ENCODE data around the gene IL6R.

IL6R gene

DNA sequence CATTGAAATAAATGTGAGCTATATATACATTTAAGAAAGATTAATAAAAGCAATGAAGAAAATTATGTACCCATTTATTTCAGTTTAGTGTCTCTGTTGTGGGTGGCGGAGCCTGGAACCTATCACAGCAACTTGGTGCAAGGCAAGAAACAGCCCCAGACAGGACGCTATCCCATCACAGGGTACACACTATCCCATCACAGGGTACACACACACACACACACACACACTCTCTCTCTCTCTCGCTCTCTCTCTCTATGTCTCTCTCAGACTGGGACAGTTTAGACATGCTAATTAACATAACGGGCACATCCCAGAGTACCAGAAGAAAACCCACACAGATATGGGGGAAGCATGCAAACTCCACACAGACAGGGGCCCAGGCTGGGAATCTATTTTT is 6.5 kb upstream of the IL6R start:
- Histone ChIP-seq H3K4me3 (replicated peaks; ENCODE audit: insufficient read depth, low read length) (no peak overlapping the region), H3K27ac (replicated peaks) (no peak overlapping the region), H3K27me3 (ENCODE audit: insufficient read depth, poor library complexity, severe bottlenecking) (no peaks in the 10 kb centered on the region)
- no peak for DNase-seq (ENCODE audit: low read depth in 1 of 2, low spot score in 1 of 2)
- TF ChIP-seq REST (IDR thresholded peaks at IDR 0.05; ENCODE audit: insufficient replicate concordance, low read depth) (no peak), SPI1 (IDR thresholded peaks at IDR 0.05; ENCODE audit: borderline replicate concordance, low read depth) (no peak), POLR2AphosphoS5 (IDR thresholded peaks at IDR 0.05; ENCODE audit: low read depth) (no peak), GABPA (IDR thresholded peaks at IDR 0.05; ENCODE audit: low read depth) (no peak)
- TF ChIP-seq, protein P1, sequence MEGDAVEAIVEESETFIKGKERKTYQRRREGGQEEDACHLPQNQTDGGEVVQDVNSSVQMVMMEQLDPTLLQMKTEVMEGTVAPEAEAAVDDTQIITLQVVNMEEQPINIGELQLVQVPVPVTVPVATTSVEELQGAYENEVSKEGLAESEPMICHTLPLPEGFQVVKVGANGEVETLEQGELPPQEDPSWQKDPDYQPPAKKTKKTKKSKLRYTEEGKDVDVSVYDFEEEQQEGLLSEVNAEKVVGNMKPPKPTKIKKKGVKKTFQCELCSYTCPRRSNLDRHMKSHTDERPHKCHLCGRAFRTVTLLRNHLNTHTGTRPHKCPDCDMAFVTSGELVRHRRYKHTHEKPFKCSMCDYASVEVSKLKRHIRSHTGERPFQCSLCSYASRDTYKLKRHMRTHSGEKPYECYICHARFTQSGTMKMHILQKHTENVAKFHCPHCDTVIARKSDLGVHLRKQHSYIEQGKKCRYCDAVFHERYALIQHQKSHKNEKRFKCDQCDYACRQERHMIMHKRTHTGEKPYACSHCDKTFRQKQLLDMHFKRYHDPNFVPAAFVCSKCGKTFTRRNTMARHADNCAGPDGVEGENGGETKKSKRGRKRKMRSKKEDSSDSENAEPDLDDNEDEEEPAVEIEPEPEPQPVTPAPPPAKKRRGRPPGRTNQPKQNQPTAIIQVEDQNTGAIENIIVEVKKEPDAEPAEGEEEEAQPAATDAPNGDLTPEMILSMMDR (IDR thresholded peaks at IDR 0.05; ENCODE audit: insufficient read depth, low read length): no peak

GRCh38 chr1:154400381-154400801 is 4.8 kb upstream of the IL6R start:
- peak; percentile 67 to 73 for DNase-seq (ENCODE audit: low read depth in 1 of 2, low spot score in 1 of 2)
- no peak overlapping the region for H3K4me3 ChIP-seq (replicated peaks; ENCODE audit: insufficient read depth, low read length)
- no peaks in the 10 kb centered on the region for H3K27me3 ChIP-seq (ENCODE audit: insufficient read depth, poor library complexity, severe bottlenecking)
- peak overlapping the region; percentile 47; the same call in 1 of the 2 replicates for H3K27ac ChIP-seq (replicated peaks)
- TF ChIP-seq SPI1 (IDR thresholded peaks at IDR 0.05; ENCODE audit: borderline replicate concordance, low read depth) (peak; percentile 29; the same call in 1 of the 2 replicates), POLR2AphosphoS5 (IDR thresholded peaks at IDR 0.05; ENCODE audit: low read depth) (peak; percentile 36; the same call in 1 of the 2 replicates), REST (IDR thresholded peaks at IDR 0.05; ENCODE audit: insufficient replicate concordance, low read depth) (no peak), GABPA (IDR thresholded peaks at IDR 0.05; ENCODE audit: low read depth) (0 out of 2 replicates have a peak, but pooled peaks have one; percentile 16)
- TF ChIP-seq, protein P1 (IDR thresholded peaks at IDR 0.05; ENCODE audit: insufficient read depth, low read length): no peak

GRCh38 chr1:154402409-154402921 is 2.7 kb upstream of the IL6R start:
- no peak for DNase-seq (ENCODE audit: low read depth in 1 of 2, low spot score in 1 of 2)
- no peaks in the 10 kb centered on the region for H3K27me3 ChIP-seq (ENCODE audit: insufficient read depth, poor library complexity, severe bottlenecking)
- no peak overlapping the region for H3K4me3 ChIP-seq (replicated peaks; ENCODE audit: insufficient read depth, low read length)
- TF ChIP-seq REST (IDR thresholded peaks at IDR 0.05; ENCODE audit: insufficient replicate concordance, low read depth) (no peak), GABPA (IDR thresholded peaks at IDR 0.05; ENCODE audit: low read depth) (no peak), SPI1 (IDR thresholded peaks at IDR 0.05; ENCODE audit: borderline replicate concordance, low read depth) (no peak), POLR2AphosphoS5 (IDR thresholded peaks at IDR 0.05; ENCODE audit: low read depth) (no peak)
- TF ChIP-seq, protein P1 (IDR thresholded peaks at IDR 0.05; ENCODE audit: insufficient read depth, low read length): no peak
- H3K27ac ChIP-seq (replicated peaks): peak overlapping the region; percentile 92
